Measurements from ENCODE around the gene PDCD1LG2.
A peak's percentile ranks its signal among the peaks of the same experiment; 100 is the strongest.

PDCD1LG2 gene

GRCh38 chr9:5483306-5483705 is 27.0 kb upstream of the PDCD1LG2 start:
- Histone ChIP-seq H3K4me2 (ENCODE audit: low read length) (no peak overlapping the region), H3K4me1 (ENCODE audit: low read length) (peaks cover 43% of the 10 kb centered on the region), H3K4me3 (ENCODE audit: low read length) (no peak overlapping the region), H3K9ac (ENCODE audit: low read length) (no peak overlapping the region), H4K20me1 (ENCODE audit: insufficient read depth, low read length) (no peaks in the 10 kb centered on the region), H2AFZ (ENCODE audit: low read depth, low read length) (no peak overlapping the region), H3K27ac (ENCODE audit: low read length) (no peak overlapping the region), H3K9me3 (ENCODE audit: insufficient read depth, low read length) (no peaks in the 10 kb centered on the region), H3K36me3 (replicated peaks; ENCODE audit: low read depth, low read length) (no peaks in the 10 kb centered on the region), H3K79me2 (ENCODE audit: low read length) (no peaks in the 10 kb centered on the region), H3K27me3 (ENCODE audit: low read depth, low read length) (no peaks in the 10 kb centered on the region)
- no peak for TF ChIP-seq EZH2phosphoT487 (IDR thresholded peaks at IDR 0.05; ENCODE audit: low read depth)
- TF ChIP-seq CTCF (IDR thresholded peaks at IDR 0.05; ENCODE audit: low read depth, low read length) = no peak

GRCh38 chr9:5485378-5486085 is 24.8 kb upstream of the PDCD1LG2 start:
- H3K27ac ChIP-seq (ENCODE audit: low read length) = no peak overlapping the region
- no peaks in the 10 kb centered on the region for H3K79me2 ChIP-seq (ENCODE audit: low read length)
- H3K27me3 ChIP-seq (ENCODE audit: low read depth, low read length) = no peaks in the 10 kb centered on the region
- H3K4me1 ChIP-seq (ENCODE audit: low read length) = peaks cover 33% of the 10 kb centered on the region
- H3K4me2 ChIP-seq (ENCODE audit: low read length) = no peak overlapping the region
- no peak for TF ChIP-seq EZH2phosphoT487 (IDR thresholded peaks at IDR 0.05; ENCODE audit: low read depth)
- no peak for TF ChIP-seq CTCF (IDR thresholded peaks at IDR 0.05; ENCODE audit: low read depth, low read length)
- no peaks in the 10 kb centered on the region for H4K20me1 ChIP-seq (ENCODE audit: insufficient read depth, low read length)
- no peaks in the 10 kb centered on the region for H3K36me3 ChIP-seq (replicated peaks; ENCODE audit: low read depth, low read length)
- H3K9ac ChIP-seq (ENCODE audit: low read length) = no peak overlapping the region
- no peaks in the 10 kb centered on the region for H3K9me3 ChIP-seq (ENCODE audit: insufficient read depth, low read length)
- H3K4me3 ChIP-seq (ENCODE audit: low read length) = no peak overlapping the region
- no peak overlapping the region for H2AFZ ChIP-seq (ENCODE audit: low read depth, low read length)

- H3K9me3 ChIP-seq (ENCODE audit: insufficient read depth, low read length) = no peaks in the 10 kb centered on the region
- H3K36me3 ChIP-seq (replicated peaks; ENCODE audit: low read depth, low read length) = no peaks in the 10 kb centered on the region
- H4K20me1 ChIP-seq (ENCODE audit: insufficient read depth, low read length) = no peaks in the 10 kb centered on the region
- H3K4me1 ChIP-seq (ENCODE audit: low read length) = peaks cover 28% of the 10 kb centered on the region
- no peak overlapping the region for H3K9ac ChIP-seq (ENCODE audit: low read length)
- no peak overlapping the region for H3K4me2 ChIP-seq (ENCODE audit: low read length)
- no peak overlapping the region for H3K27ac ChIP-seq (ENCODE audit: low read length)
- H2AFZ ChIP-seq (ENCODE audit: low read depth, low read length) = no peak overlapping the region
- TF ChIP-seq CTCF (IDR thresholded peaks at IDR 0.05; ENCODE audit: low read depth, low read length) = no peak
- no peak for TF ChIP-seq EZH2phosphoT487 (IDR thresholded peaks at IDR 0.05; ENCODE audit: low read depth)
- no peaks in the 10 kb centered on the region for H3K27me3 ChIP-seq (ENCODE audit: low read depth, low read length)
- H3K4me3 ChIP-seq (ENCODE audit: low read length) = no peak overlapping the region
- H3K79me2 ChIP-seq (ENCODE audit: low read length) = no peaks in the 10 kb centered on the region
Observed at GRCh38 chr9:5486988-5487387, 23.3 kb upstream of the PDCD1LG2 start.

GRCh38 chr9:5488221-5489008 is 21.9 kb upstream of the PDCD1LG2 start:
- Histone ChIP-seq H3K27ac (ENCODE audit: low read length) (no peak overlapping the region), H3K4me2 (ENCODE audit: low read length) (peak overlapping the region; percentile 32), H2AFZ (ENCODE audit: low read depth, low read length) (no peak overlapping the region), H4K20me1 (ENCODE audit: insufficient read depth, low read length) (no peaks in the 10 kb centered on the region), H3K27me3 (ENCODE audit: low read depth, low read length) (no peaks in the 10 kb centered on the region), H3K9me3 (ENCODE audit: insufficient read depth, low read length) (no peaks in the 10 kb centered on the region), H3K4me3 (ENCODE audit: low read length) (no peak overlapping the region), H3K79me2 (ENCODE audit: low read length) (no peaks in the 10 kb centered on the region), H3K36me3 (replicated peaks; ENCODE audit: low read depth, low read length) (no peaks in the 10 kb centered on the region), H3K4me1 (ENCODE audit: low read length) (peaks cover 38% of the 10 kb centered on the region), H3K9ac (ENCODE audit: low read length) (no peak overlapping the region)
- TF ChIP-seq CTCF (IDR thresholded peaks at IDR 0.05; ENCODE audit: low read depth, low read length) (no peak), EZH2phosphoT487 (IDR thresholded peaks at IDR 0.05; ENCODE audit: low read depth) (no peak)
